Measurements from ENCODE around the gene CDCP2.
A peak's percentile ranks its signal among the peaks of the same experiment; 100 is the strongest.

Gene CDCP2

DNA sequence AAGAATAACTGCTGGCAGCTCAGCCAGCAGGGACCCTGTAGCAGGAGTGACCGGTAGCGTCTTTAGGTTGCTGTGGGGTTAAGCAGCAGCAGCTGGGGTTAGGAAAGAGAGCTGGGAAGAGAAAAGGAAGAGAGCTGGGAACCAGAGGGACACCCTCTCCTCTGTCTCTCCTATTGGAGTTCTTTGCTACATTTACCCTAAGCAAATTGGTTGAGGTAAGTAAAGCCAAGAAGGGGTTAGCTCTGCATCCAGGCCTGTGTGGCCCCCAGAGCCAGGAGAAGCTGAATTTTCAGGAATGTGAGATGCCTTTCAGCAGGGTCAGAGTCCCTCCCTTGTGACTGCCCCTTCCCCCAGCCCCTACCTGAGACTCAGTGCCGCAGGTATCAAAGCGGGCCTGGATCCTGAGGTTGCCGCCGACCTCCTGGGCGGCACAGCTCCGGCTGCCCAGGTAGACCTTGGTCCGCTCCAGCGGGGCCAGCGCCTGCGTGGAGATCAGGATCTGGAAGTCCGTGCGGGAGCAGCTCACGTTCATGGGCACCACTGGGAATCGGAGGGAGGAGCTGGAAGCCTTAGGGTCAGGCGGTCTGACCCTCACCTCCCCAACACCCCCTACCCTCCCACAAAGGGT, 16.4 kb downstream of the CDCP2 start:
- no peak for DNase-seq

DNA sequence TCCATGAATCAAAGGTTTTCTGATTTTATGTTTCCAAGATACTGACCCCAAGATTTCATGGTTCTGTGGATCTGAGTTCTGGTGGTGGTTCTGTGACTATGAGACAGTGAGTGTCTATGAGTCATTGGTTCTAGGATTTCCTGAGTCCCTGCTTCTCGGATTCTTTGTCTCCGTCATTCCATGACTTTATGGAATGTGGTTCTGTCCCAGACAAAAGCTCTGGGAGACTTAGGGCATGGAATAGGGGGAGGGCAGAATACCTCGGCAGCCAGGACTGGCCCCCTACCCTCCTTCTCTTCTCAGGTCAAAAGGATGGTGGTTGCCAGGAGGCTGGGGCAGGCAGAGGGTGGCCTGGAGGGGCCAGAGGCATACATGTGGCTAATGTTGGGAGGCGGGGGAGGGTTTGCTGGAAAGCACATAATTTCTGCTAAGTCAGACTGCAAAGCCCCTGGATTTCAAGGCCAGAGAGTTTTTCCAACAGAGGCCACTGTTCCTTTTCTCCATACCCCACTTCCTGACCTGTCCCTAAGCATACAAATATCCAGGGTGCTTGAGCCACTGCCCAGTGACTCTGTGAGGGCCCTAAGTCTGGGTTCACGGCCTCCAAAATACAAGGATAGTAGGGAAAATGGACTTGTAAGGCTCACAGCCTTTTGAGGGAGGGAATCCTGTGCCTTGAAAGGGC, 17.2 kb downstream of the CDCP2 start:
- no peak for DNase-seq

DNA sequence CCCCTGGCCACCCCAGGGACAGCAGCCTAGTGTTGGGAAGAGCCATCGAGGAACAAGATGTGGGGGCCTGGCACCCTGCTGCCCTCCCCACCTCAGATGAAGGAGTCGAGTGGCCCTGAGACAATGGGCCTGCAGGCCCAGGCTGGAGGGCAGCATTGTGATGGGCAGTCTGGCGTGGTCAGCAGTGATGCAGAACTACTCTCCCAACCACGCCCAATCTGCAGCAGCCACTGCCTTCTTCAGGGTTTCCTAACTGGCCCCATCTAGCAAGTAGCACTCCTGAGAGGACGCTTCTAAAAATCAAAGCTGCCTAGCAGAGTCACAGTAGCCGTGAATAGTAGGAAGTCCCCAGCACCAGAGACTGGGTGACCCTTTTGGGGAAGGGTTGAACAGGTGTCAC, 18.5 kb downstream of the CDCP2 start:
- no peak for DNase-seq

DNA sequence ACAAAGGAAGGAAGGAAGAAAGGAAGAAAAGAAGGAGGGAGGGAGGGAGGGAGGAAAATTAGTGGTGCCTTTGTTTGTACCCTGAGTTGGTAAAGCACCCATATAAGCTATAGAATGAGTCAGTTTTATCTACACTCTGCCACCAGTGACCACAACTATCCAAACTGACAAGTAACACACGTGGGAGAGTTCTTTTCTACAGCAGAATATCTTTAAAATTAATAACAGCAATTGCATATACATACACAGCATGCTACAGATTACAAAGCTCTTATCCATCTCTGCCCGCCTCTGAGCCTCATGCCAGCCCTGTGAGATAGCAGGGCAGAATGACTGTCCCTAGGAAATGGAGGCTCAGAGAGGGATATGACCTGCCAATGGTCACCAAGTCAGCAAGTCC, 20.3 kb downstream of the CDCP2 start:
- no peak for DNase-seq

DNA sequence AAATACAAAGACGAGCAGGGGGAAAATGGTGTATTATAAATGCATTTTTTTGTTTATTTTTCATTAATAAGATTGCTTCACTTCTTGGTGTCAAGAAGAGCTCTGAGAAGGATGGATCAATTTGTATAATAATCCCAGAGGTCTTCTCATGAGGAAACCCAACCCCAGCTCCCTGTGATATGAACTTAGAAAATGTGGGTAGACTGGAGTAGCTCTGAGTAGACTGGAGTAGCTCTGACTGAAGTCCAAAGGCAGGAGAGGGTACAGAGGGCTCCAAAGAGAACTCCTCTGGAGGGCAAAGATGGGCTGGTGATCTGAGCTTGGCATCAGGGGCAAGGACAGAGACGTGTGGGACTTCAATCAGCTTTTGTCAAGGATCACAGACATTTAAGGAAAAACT, 21.4 kb downstream of the CDCP2 start:
- no peak for DNase-seq

DNA sequence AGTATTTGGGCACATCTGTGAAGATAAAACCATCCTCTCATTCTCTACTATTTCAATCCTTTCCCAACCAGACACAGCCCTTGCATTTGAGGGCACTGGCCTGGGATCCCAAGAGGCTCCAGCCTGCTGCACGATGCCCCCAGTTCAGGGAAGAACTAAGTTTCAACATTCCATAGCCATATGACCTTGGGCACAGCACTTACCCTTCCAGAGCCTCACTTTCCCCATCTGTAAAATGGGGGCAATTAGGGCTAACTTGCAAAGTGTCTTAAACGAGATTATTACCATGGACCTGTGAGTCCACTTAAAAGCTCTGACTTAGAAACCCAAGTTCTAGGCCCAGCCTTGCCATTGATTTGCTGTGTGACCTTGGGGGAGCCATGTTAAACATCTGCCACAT, 22.9 kb downstream of the CDCP2 start:
- no peak for DNase-seq

DNA sequence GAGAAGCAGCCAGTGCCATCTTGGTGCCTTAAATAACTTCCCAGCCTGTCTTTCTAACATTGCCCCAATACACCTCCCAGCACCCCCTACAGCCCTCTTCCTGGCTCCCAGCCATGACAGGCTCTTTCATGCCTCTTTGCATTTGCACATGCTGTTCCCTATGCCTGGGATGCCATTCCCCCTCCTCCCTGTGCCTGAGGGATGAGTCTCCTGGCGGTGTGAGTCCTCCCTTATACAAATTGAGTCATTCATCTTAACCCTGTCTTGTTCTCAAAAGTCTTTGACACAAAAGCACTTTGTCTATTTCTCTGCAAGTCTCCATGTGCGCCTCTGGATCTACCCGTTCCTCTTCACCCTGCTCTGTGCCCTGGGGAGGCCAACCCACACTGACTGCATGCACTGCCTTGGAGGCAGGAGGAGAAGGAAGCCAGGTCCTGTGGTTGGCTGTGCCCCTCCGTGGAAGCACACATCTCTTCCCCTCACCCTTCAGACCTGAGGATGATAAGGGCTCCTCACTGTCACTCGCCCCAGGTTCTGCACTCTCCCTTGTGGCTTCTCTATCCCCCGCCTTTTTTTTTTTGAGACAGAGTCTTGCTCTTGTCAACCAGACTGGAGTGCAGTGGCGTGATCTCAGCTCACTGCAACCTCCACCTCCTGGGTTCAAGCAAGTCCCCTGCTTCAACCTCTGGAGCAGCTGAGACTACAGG, 25.1 kb downstream of the CDCP2 start:
- DNase-seq: no peak

DNA sequence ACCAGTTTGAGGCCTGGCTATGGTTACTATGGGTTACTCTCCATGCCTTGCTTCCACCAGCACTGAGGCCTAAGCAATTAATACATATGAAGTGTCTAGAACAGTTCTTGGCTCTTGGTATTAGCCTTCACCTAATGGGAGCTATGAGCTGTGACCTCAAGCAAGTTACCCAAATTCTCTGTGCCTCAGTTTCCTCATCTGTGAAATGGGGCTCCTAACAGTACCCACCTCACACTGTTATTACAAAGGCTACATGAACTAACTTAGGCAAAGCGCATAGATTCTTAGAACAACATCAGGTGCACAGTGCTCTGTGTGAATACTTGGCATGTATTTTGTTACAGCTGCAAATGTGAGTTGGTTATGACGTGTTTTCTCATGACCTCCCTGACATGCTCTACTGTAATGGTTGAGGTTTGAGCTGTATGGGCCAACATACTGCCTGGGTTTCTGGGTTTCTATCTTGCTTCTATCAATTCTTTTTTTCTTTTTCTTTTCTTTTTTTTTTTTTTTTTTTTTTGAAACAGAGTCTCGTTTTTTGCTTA, 26.5 kb downstream of the CDCP2 start:
- no peak for DNase-seq

DNA sequence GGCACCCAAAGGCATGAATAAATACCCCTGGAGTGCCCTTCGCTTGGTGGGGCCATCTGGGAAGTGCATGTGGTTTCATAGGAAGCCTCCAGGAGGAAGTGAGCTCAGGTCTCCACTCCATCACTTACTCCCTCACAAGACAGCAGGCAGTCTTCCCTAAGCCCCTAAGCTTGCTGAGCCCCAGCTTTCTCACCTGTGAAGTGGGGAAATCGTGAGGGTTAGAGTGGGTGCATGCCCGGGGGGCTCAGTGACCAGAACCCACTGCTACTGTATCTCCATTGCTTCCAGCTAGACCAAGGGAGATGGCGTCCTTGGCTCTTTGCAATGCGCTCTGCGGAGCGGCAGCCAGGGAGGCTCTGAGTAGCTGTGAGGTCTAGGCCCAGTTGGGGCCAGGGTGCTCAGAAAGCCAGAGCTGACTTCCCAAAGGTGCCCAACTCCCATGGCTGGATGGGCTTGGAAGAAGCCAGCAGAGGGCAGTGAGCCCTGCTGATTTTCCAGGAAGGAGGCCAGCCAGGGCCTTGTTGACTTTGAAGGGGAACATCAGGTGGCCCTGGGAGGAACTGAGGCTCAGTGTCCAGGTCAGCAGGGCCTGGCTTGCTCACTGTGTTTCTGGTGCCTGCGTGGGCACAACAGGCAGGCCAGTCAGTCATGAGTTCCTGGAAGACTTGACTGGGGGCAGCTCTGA, 27.3 kb downstream of the CDCP2 start:
- DNase-seq: peak in 1 of 3 experiments; percentile 5

DNA sequence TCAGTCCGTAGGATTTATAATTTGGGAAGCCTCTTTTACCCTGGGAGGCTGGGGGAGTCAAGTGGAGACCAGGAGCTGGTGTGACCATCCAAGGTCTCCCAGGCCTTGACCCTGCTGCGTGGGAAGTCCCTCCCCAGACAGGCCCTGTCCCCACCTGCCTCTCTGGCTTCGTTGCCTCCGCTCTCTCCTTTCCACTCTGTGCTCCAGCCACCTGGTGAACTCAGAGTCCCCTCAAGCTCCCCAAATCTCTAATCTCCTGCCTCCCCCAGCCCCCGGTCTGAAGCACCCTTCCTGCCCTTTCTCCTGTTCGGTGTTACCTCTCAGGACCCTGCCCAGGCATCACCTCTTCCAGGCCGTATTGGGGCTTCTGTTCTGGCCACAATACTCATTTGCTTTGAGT, 27.9 kb downstream of the CDCP2 start:
- no peak for DNase-seq

DNA sequence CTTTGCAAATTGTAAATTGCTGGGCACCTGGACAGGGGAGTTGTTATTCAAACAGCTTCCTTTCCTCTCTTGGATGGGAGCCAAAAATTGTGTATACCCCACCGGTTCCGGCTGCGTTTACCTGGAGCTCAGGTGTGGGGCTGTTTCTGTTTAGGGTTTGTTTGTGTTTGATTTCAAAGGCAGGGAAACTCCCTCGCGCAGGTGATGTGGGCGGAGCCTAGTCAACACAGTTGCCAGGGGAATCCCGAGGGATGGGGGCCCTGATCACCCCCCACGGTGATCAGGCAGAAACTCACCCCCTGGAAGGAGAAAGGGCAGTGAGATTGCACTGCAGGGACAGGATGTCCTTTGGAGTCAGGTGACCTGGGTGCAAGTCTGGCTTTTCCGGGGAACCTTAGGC, 28.3 kb downstream of the CDCP2 start:
- peak; percentile 8 to 94 (median 81) for DNase-seq

DNA sequence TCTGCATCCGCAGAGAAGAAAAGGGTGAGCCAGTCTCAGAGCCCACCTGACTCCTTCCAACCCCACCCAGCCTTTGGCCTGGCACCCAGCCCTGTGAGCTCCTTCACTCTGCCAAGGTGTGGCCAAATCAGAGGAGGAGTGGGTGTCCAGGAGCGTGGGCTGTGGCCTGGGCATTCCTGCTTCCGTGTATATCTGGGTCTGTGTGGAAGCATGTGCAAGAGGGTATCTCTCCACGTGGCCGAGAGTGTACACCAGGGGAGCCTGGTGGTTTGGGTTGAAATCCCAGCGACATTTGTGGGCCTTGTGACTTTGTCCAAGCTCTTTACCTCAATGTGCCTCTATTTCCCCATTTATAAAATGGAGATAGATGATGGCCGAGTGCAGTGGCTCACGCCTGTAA, 29.8 kb downstream of the CDCP2 start:
- no peak for DNase-seq

DNA sequence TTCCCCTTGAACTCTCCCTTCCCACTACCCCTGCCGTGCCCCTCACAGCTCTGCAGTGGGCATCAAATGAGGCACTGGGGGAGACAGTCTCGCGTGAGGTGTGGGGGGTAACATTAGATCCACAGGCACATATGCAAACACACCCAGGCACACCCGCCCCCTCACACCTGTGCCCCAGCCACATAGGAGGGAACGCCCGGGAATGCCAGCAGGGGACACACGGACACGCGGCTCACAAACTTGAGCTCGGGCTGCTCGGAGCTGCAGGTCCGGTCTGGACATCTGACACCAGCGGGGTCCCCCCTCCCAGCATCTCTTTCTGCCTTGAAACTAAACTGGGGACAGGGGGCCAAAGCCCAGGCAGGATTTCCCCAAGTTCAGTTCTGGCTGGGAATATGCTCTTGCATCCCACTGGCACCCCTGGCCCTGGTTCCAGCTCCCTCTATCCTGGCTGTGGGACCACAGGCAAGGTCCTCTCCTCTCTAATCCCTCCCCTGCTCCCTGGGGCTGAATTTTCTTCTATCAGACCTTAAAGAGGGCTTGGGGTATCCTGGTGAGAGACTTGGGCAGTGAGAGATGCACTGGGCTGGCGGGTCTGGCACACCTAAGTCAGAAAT, 30.6 kb downstream of the CDCP2 start:
- peak in 2 of 3 experiments; percentile 17 to 49 for DNase-seq

DNA sequence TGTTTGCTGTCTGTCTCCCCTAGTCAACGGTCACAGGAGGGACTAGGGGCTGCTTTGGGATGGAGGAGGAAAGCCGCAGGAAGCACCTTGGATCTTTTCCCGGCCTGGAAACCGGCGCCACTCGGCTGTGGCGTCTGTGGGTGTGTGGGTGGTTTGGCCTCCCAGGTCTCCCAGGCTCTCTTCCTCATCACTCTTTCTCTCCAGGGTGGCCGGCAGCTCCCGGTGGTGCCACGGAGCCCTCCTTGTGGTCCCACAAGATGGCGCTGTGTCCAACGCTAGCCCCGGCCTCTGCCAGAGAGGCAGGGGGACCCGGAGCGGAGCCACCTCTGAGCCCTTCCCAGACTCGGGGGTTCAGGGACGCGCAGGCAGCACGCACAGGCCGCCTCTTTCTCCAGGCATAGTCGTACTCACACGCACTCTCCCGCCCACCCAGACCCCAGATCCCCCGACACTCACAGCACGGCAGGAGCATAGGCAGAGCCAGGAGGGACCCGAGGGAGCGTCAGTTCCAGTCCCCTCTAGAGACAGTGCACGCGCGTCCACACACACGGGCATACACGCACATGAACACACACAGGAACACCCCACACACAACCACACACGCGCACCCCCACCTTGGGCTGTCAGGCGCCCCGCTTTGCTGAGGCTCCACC, 31.2 kb downstream of the CDCP2 start:
- peak; percentile 46 to 78 (median 63) for DNase-seq

DNA sequence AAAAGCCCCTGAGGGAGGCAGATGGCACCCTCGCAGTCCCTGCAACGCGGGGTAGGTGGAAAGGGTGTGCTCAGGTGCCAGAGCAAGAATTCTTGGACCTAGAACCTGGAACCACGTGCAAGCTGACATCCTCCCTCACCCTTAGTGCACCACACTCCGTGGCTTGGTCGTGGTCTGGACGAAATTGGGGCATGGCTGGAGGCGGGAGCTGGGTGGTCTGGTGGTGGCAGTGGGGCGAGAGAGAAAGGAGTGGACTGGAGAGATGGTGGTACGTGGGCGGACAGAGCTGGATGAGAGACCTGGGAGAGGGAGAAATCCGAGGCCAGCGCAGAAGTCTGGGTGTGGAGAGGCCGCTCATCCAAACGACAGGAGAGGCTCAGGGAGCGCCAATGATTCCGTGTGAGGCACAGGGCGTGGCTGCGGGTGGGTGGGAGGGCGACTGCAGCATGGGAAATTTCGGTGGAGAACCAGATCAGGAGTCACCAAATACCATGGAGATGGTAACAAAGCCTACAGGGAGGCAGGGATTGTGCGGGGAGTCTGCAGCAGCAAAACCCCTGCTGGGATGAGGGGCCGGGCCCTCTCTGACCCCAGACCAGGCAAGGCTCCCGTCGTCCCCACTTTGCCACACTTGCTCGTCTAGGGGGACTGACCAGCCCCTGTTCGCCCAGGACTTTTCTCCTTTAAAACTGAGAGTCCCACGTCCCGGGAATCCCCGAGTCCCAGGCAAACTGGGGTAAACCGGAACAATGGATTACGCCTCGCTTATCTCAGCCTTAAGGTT, 31.9 kb downstream of the CDCP2 start:
- no peak for DNase-seq

DNA sequence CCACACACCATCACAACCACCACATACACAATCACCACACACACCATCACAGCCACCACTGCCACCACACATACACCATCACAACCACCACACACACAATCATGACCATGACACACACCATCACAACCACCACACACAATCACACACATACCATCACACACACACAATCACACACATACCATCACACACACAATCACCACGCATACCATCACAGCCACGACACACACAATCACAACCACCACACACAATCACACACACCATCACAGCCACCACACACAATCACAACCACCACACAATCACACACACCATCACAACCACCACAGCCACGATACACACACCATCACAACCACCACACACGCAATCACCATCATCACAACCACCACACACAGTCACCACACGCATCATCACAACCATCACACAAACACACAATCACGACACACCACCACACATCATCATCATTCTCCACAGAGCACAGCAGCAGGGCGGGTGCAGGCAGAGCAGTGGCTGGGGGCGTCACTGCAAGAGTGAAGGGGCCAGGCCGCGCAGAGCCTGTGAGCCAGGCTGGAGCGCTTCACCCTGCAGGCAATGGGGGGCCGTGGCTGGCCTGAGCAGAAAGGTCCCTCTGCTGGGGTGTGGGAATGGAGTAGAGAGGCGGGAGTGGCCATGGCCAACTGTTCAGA, 32.6 kb downstream of the CDCP2 start:
- DNase-seq: no peak

DNA sequence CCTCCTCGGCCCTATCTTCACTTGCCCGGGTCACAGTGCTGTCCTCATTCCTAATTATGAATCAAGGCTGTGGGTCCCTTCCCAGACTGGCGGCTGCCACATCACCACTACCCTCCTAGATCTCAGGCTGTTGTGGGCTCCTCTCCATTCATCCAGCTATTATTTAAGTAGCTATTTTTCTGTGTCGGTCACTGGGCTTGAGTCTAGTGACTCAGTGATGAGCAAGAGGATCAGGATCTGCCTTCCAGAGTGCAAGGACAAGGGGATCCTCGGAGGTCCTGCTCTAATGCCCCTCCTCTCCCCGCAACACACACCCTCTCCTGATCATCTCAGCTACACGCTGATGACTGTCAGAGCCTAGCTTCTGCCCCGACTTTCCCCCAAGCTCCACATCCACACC, 34.1 kb downstream of the CDCP2 start:
- no peak for DNase-seq

DNA sequence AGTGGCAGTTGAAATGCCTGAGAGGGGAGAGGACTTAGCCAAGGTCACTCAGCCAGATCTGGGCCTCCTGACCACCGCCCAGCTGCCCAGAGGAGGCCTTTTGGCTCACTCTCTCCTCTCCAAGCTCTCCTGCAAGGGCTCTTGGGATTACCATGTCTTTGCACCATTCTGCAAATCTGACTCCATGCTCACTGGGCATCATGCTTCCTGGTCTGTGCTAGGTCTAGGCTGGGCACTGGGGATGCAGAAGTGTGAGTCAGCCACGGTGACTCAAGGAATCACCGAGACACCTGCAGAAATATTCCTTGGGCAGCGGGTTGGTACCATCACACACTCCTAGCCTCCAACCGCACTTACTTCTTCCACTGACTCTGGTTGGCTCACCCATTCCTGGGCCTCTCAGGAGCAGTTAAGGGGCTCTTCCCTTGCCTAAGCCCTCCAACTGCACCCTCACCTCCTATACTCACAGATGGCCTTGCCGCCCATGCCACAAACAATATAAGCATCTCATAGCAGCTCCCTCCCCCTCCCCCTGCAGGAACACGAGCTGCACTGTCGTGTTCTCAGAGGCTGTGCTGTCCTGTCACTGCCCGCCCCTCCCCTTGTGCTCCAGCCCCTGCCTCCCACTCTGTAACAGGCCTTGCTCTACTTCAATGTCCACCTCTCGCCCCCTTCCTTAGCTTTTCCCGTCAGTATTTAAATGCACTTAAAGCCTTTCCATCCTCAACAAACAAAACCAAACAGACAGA, 34.8 kb downstream of the CDCP2 start:
- DNase-seq: no peak

DNA sequence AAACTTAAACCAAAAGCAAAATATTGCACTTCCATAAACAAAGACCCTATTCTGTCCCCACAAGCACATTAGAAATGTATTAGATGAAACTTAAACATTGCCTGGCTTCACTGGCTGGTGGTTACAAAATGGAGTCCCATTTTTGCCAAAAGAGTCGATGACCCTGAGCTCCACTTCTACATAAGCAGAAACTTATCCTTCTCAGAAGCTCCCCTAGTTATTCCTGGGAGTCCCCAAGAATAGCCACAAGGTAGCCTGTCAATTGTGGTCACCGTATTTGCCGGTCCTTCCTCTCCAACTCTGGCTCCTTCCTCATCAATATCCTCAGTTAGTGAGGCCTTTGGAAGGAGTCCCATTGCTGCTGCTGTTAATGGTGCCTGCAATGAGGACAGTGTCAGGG, 37.3 kb downstream of the CDCP2 start:
- DNase-seq: no peak

DNA sequence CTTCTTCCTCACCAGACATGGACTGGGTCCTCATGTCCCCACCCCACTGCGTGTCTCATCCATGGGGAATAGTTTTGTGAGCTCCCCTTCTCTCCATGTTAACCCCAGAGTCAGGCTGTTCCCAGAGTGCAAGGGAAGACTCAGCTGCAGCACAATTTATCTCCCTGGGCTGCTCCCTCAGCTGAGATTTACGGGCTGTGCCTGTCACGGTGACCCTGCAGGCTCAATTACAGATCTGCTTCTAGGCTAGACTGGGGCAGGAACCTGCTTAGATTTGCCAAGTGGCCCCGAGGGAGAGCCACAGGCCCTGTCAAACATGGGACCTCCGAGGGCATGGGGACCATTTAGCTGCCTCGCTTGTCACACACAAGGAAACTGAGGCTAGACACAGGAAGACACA, 37.8 kb downstream of the CDCP2 start:
- no peak for DNase-seq

Measured in NCI-H1417 (cell line).